HG03280 (cell line): ENCODE data around the gene WNT5B.

Experiments
- ATAC-seq: cut with Tn5 transposase; IDR thresholded peaks from one replicate; pipeline ENCODE4 v1.9.1; 2021; ENCODE audit warnings: mild to moderate bottlenecking, moderate library complexity; ENCODE audit not compliant: unreplicated experiment

WNT5B gene

GRCh38 chr12:1629338-1630132 lies 504 bp downstream of the WNT5B start:
- ATAC-seq, result no peak

- ATAC-seq, result no peak
Measured at GRCh38 chr12:1630133-1630826, 1.2 kb downstream of the WNT5B start.

DNA sequence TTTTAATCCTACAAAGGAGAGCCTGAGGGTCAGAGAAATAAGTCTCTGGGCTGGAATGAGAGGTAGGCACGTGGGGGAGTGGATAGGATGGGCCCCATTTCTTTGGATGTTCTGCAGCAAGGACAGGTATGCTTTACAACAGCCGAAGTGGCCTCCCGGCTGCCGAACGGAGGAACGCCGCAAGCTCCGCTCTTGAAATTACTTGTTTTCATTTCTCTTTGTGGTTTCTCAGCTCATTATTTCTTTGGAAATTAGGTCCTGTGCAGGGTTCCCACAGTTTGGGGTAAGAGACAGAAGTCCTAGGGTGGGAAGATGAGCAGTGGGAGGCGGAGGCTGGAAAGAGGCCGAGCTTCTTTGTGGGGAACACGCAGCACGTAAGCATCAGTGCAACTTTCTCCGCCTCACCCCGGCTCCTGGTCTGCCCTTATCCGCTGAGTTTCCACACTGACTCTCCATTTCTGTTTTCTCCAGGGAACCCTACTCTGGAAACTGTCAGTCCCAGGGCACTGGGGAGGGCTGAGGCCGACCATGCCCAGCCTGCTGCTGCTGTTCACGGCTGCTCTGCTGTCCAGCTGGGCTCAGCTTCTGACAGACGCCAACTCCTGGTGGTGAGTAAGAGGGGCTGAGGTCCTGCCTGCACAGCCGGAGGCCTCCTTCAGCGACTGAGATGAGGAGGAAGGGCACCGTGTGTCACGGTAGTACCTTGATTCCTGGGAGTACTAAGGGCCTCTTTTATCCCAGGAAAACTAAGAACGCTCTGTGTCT lies 2.0 kb downstream of the WNT5B start:
- no peak for ATAC-seq

DNA sequence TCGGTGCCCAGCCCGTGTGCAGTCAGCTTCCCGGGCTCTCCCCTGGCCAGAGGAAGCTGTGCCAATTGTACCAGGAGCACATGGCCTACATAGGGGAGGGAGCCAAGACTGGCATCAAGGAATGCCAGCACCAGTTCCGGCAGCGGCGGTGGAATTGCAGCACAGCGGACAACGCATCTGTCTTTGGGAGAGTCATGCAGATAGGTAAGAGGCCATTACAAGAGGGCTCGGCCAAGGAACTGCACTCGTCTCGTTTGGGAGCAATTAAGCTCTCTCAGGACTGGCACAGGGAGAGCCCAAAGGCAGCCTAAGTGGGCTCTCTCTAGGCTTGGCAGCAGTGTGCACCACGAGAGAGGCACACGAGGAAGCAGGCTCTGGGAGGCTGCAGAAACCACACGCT lies 3.7 kb downstream of the WNT5B start:
- ATAC-seq, result no peak

- ATAC-seq, result no peak
Measured at GRCh38 chr12:1633459-1633858, 4.4 kb downstream of the WNT5B start.

GRCh38 chr12:1634149-1634548 lies 5.1 kb downstream of the WNT5B start:
- ATAC-seq, result no peak

DNA sequence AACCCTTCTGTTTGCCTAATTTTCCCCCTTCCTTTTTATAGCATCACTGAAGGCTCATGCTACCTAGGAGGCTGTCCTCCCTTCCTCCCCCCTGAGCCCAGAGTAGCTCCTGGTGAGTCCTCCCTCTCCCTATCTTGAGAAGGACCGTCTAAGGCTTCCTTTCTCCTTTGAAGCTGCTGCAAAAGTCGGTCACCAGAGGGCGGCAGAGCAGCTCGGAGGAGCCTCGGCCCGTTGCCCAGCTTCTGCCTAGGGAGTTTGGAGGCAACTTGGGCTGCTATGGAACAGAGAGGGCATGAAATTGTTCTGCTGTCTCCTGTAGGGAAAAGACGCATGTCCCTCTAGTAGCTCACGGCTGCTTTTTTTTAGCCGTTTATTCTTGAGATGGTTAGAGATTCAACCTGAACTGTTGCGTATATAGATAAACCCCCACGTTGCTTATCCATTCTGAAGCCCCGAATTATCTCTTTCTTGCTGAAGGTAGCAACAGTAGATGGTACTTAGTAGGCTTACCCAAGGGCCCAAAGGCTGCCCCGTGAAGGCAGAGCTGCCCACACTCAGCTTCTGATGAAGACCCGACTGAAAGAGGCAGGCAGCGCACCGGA lies 5.7 kb downstream of the WNT5B start:
- no peak for ATAC-seq

- ATAC-seq, result no peak
Measured at GRCh38 chr12:1635301-1636095, 6.5 kb downstream of the WNT5B start.

GRCh38 chr12:1638203-1638602 lies 9.2 kb downstream of the WNT5B start:
- ATAC-seq, result no peak

- no peak for ATAC-seq
Measured at GRCh38 chr12:1639538-1639937, 10.5 kb downstream of the WNT5B start.

GRCh38 chr12:1640328-1641234 lies 11.6 kb downstream of the WNT5B start:
- no peak for ATAC-seq

- ATAC-seq, result no peak
Measured at GRCh38 chr12:1642513-1642912, 13.5 kb downstream of the WNT5B start.

- ATAC-seq, result no peak
Measured at GRCh38 chr12:1643043-1643442, 14.0 kb downstream of the WNT5B start.

DNA sequence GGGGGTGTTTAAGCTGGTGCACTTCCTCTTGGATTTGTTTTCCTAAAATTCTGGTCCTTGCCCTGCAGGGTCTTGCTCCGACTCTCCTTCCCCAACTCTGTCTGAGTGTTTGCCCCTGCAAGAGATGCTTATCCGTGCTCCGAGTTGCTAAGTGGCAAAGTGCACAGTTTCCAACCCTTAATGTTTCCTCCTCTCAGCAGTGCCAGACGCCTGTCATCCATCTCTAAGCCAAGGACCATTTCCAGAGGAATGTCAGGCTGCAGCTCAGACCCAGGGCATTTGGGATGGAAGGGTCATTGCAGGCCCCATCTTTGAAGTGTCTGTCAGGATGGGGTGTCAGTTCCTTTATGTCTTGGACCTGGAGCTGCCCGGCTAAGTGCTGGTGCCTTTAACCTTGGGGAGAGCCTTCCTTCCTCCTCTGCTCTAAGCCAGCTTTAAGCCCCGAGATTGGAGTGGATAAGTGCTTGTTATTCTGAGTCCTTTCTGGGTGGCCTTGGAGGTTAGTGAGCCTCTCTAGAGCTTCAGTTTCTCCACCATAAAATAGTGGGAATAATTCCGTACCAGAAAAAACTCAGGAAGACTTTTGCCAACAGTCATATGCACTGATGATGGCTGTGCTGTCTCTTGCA lies 15.0 kb downstream of the WNT5B start:
- ATAC-seq, result no peak

DNA sequence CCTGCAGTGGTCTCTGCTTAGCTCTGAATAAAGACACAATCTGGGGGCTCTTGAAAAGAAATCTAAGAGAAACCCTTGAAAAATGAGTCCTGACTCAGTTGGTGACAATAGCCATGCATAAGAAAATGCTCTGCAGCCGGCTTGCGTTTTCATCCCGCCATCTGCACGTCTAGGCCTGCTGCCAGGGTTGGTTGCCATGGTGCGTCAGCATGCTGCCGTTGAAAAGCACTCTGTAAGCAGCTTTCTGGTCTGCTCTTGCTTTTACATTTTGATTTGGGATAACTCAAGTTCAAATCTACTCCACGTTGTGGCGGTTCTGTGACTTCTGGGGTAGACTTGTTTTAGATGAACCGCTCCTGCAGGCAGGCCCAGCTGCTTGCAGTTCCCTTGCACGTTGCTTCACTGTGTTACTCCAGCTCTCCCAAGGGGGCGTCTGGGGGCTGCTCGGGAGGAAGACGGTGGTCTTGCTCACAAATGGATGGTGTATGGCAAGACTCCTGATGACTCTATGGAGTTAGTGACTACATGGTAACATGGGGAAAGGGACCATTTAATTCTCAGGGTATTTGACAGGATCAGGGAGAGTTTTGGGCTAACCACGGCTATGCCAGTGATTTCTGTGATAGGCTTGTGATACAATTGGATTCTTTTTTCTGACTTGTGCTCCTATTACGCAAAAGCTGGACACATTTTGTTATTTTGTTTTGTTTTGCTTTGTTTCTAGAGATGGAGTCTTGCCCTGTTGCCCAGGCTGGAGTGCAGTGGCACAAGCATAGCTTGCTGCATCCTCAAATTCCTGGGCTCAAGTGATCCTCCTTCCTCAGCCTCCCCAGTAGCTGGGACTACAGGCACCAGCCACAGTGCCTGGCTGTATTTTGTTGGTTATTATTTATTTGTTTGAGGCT lies 15.8 kb downstream of the WNT5B start:
- ATAC-seq, result no peak

GRCh38 chr12:1645819-1646218 lies 16.8 kb downstream of the WNT5B start:
- ATAC-seq, result no peak

DNA sequence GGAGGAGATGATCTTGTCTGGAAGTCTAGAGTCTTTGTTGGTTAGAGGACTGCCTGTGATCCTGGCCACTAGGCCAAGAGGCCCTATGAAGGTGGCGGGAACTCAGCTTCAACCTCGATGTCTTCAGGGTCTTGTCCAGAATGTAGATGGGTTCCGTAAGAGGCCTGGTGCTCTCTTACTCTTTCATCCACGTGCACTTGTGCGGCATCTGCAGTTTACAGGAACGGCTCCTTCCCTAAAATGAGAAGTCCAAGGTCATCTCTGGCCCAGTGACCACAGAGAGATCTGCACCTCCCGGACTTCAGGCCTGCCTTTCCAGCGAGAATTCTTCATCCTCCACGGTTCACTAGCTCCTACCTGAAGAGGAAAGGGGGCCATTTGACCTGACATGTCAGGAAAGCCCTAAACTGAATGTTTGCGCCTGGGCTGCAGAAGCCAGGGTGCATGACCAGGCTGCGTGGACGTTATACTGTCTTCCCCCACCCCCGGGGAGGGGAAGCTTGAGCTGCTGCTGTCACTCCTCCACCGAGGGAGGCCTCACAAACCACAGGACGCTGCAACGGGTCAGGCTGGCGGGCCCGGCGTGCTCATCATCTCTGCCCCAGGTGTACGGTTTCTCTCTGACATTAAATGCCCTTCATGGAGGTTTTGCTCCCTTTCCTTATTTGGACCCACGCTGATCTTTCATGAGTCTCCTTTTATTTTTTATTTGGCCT lies 17.7 kb downstream of the WNT5B start:
- ATAC-seq, result no peak
